ENCODE measurements around the gene UGT1A1.
"Not testable (repeated sequence)": the region's sequence is repeated elsewhere in the genome, so short reads cannot be mapped to it uniquely, and the experiment has no call there.

The UGT1A1 gene

GRCh38 chr2:233760043-233760442, at the start of gene UGT1A1:
TSS of gene UGT1A1 (plus strand) at chr2:233760270. CDS start at chr2:233760288, 18 bp downstream.
- DNase-seq (ENCODE audit: low read depth in 1 of 2, low spot score in 1 of 2) = no peak

- peak; percentile 21 to 45 for DNase-seq (ENCODE audit: low read depth in 1 of 2, low spot score in 1 of 2)
Observed at GRCh38 chr2:233711312-233712008, 48.6 kb upstream of the UGT1A1 start.

- no peak for DNase-seq (ENCODE audit: low read depth in 1 of 2, low spot score in 1 of 2)
Observed at GRCh38 chr2:233712611-233713261, 47.3 kb upstream of the UGT1A1 start, which contains the start of gene UGT1A5. TSS of gene UGT1A5 (plus strand) at chr2:233712907. CDS start at chr2:233712992, 85 bp downstream.

GRCh38 chr2:233713262-233713615, 46.8 kb upstream of the UGT1A1 start:
- no peak for DNase-seq (ENCODE audit: low read depth in 1 of 2, low spot score in 1 of 2)

- DNase-seq (ENCODE audit: low read depth in 1 of 2, low spot score in 1 of 2) = no peak
Observed at GRCh38 chr2:233714121-233714520, 45.9 kb upstream of the UGT1A1 start.

GRCh38 chr2:233718552-233718951, 41.5 kb upstream of the UGT1A1 start, which contains the start of gene UGT1A4:
TSS of gene UGT1A4 (plus strand) at chr2:233718736. CDS start at chr2:233718821, 85 bp downstream.
- DNase-seq (ENCODE audit: low read depth in 1 of 2, low spot score in 1 of 2) = no peak

GRCh38 chr2:233728723-233729301, 31.3 kb upstream of the UGT1A1 start, which contains the start of gene UGT1A3:
TSS of gene UGT1A3 (plus strand) at chr2:233729042. CDS start at chr2:233729127, 85 bp downstream.
- no peak for DNase-seq (ENCODE audit: low read depth in 1 of 2, low spot score in 1 of 2)

- not testable (repeated sequence) for DNase-seq (ENCODE audit: low read depth in 1 of 2, low spot score in 1 of 2)
Observed at GRCh38 chr2:233736868-233737653, 23.0 kb upstream of the UGT1A1 start.

- DNase-seq (ENCODE audit: low read depth in 1 of 2, low spot score in 1 of 2) = no peak
Observed at GRCh38 chr2:233740870-233741269, 19.2 kb upstream of the UGT1A1 start.

- DNase-seq (ENCODE audit: low read depth in 1 of 2, low spot score in 1 of 2) = no peak
Observed at GRCh38 chr2:233743464-233744259, 16.4 kb upstream of the UGT1A1 start.

- no peak for DNase-seq (ENCODE audit: low read depth in 1 of 2, low spot score in 1 of 2)
Observed at GRCh38 chr2:233745073-233745755, 14.9 kb upstream of the UGT1A1 start.

GRCh38 chr2:233745838-233746237, 14.2 kb upstream of the UGT1A1 start:
- not testable (repeated sequence) for DNase-seq (ENCODE audit: low read depth in 1 of 2, low spot score in 1 of 2)

- no peak for DNase-seq (ENCODE audit: low read depth in 1 of 2, low spot score in 1 of 2)
Observed at GRCh38 chr2:233746475-233747282, 13.4 kb upstream of the UGT1A1 start.

- DNase-seq (ENCODE audit: low read depth in 1 of 2, low spot score in 1 of 2) = no peak
Observed at GRCh38 chr2:233747283-233747544, 12.9 kb upstream of the UGT1A1 start.

- not testable (repeated sequence) for DNase-seq (ENCODE audit: low read depth in 1 of 2, low spot score in 1 of 2)
Observed at GRCh38 chr2:233750689-233751088, 9.4 kb upstream of the UGT1A1 start.

- DNase-seq (ENCODE audit: low read depth in 1 of 2, low spot score in 1 of 2) = not testable (repeated sequence)
Observed at GRCh38 chr2:233751212-233752009, 8.7 kb upstream of the UGT1A1 start.

GRCh38 chr2:233754872-233755611, 5.0 kb upstream of the UGT1A1 start:
- no peak for DNase-seq (ENCODE audit: low read depth in 1 of 2, low spot score in 1 of 2)
